Measurements from ENCODE around the gene CDK5R2. TPM values are rescaled to one million over a fixed set of nuclear protein-coding genes. Genes with fewer than 3 reads are reported as not detected.

Gene CDK5R2
- total and polyA plus RNA-seq, 12 donors: 0.09 TPM; not detected in 11

GRCh38 chr2:219009294-219009693 is 49.8 kb downstream of the CDK5R2 start:
- WGBS, 2 donors: 53 to 67% methylated on average over 2 of the region's 2 CpGs
- H3K36me3 ChIP-seq: no peaks in the 10 kb centered on the region
- DNase-seq (no peak), ATAC-seq (no peak)
- H3K27ac ChIP-seq: no peak overlapping the region
- peaks cover 0 to 75% (median 66%) of the 10 kb centered on the region in 7 donors for H3K27me3 ChIP-seq
- H3K4me1 ChIP-seq: no peaks in the 10 kb centered on the region
- TF ChIP-seq CTCF (IDR thresholded peaks at IDR 0.05): no peak
- H3K4me3 ChIP-seq: no peak overlapping the region
- intact Hi-C loops (cut with DNase I): no loop called here
- peaks cover 0 to 4% (median 0%) of the 10 kb centered on the region in 11 donors for H3K9me3 ChIP-seq

GRCh38 chr2:219010162-219010756 is 50.8 kb downstream of the CDK5R2 start:
- intact Hi-C loops (cut with DNase I): no loop called here
- Histone ChIP-seq H3K36me3 (no peaks in the 10 kb centered on the region), H3K27me3 (peaks cover 0 to 65% (median 57%) of the 10 kb centered on the region in 7 donors), H3K4me3 (no peak overlapping the region), H3K9me3 (peaks cover 0 to 4% (median 0%) of the 10 kb centered on the region in 11 donors), H3K27ac (no peak overlapping the region), H3K4me1 (no peaks in the 10 kb centered on the region)
- ATAC-seq: no peak
- DNase-seq: no peak
- TF ChIP-seq CTCF (IDR thresholded peaks at IDR 0.05): peak in 5 of 9 donors; percentile 10 to 32 (median 22)
- WGBS, 2 donors: 38 to 45% methylated on average over 6 of the region's 6 CpGs

GRCh38 chr2:219010873-219011272 is 51.4 kb downstream of the CDK5R2 start:
- no peak for ATAC-seq
- DNase-seq: no peak
- no peak overlapping the region for H3K27ac ChIP-seq
- no peaks in the 10 kb centered on the region for H3K4me1 ChIP-seq
- peaks cover 0 to 4% (median 0%) of the 10 kb centered on the region in 11 donors for H3K9me3 ChIP-seq
- 74 to 80% methylated on average over 5 of the region's 5 CpGs for WGBS, 2 donors
- TF ChIP-seq CTCF (IDR thresholded peaks at IDR 0.05): no peak
- H3K36me3 ChIP-seq: no peaks in the 10 kb centered on the region
- H3K4me3 ChIP-seq: no peak overlapping the region
- peaks cover 0 to 59% (median 50%) of the 10 kb centered on the region in 7 donors for H3K27me3 ChIP-seq
- intact Hi-C loops (cut with DNase I): no loop called here

Small RNA genes lying within 50 kb of the gene (microRNA-seq; reads per million reads assigned to microRNA genes)
- 28.7 to 472 reads per million in 2 donors for gene MIR375

Other genes starting within 250 kb of the CDK5R2 start
- 1 to 10 TPM; 4.3 to 8.2 (median 6.4) TPM for gene TTLL4, start 248.8 kb upstream of the CDK5R2 start, total RNA-seq
- 10 to 100 TPM in 1 of 2 donors, 1 to 10 TPM in 1; 7.3 to 10.3 TPM for gene TTLL4, start 248.8 kb upstream of the CDK5R2 start, polyA plus RNA-seq
- gene CYP27A1, start 177.5 kb upstream of the CDK5R2 start, total RNA-seq: 10 to 100 TPM in 2 of 10 donors, 1 to 10 TPM in 8; 3.7 to 12.8 (median 7.1) TPM
- 1 to 10 TPM; 8.9 to 9.1 TPM for gene CYP27A1, start 177.5 kb upstream of the CDK5R2 start, polyA plus RNA-seq
- gene PRKAG3, start 127.9 kb upstream of the CDK5R2 start, total RNA-seq: under 1 TPM in 3 of 10 donors, not detected in 7; 0.09 to 0.19 (median 0.15) TPM
- under 1 TPM in 1 of 2 donors, not detected in 1; 0.03 TPM for gene PRKAG3, start 127.9 kb upstream of the CDK5R2 start, polyA plus RNA-seq
- gene WNT6, start 99.9 kb upstream of the CDK5R2 start, total RNA-seq: 1 to 10 TPM in 3 of 10 donors, under 1 TPM in 7; 0.15 to 2.9 (median 0.67) TPM
- 1 to 10 TPM; 1.1 to 3.0 TPM for gene WNT6, start 99.9 kb upstream of the CDK5R2 start, polyA plus RNA-seq
- gene WNT10A, start 78.8 kb upstream of the CDK5R2 start, total RNA-seq: under 1 TPM in 2 of 10 donors, not detected in 8; 0.28 to 0.56 TPM
- gene WNT10A, start 78.8 kb upstream of the CDK5R2 start, polyA plus RNA-seq: under 1 TPM; 0.01 to 0.07 TPM
- gene FEV, start 25.5 kb downstream of the CDK5R2 start, total RNA-seq: not detected
- not detected for gene FEV, start 25.5 kb downstream of the CDK5R2 start, polyA plus RNA-seq
- gene CRYBA2, start 33.8 kb downstream of the CDK5R2 start, total RNA-seq: not detected
- gene CRYBA2, start 33.8 kb downstream of the CDK5R2 start, polyA plus RNA-seq: not detected
- not detected for gene CFAP65, start 81.8 kb downstream of the CDK5R2 start, total RNA-seq
- gene CFAP65, start 81.8 kb downstream of the CDK5R2 start, polyA plus RNA-seq: not detected
- under 1 TPM in 1 of 10 donors, not detected in 9; 0.16 TPM for gene IHH, start 101.3 kb downstream of the CDK5R2 start, total RNA-seq
- under 1 TPM in 1 of 2 donors, not detected in 1; 0.03 TPM for gene IHH, start 101.3 kb downstream of the CDK5R2 start, polyA plus RNA-seq
- 10 to 100 TPM in 1 of 10 donors, 1 to 10 TPM in 9; 4.7 to 12.0 (median 7.1) TPM for gene NHEJ1, start 201.1 kb downstream of the CDK5R2 start, total RNA-seq
- 1 to 10 TPM; 3.8 to 9.6 TPM for gene NHEJ1, start 201.1 kb downstream of the CDK5R2 start, polyA plus RNA-seq
- gene SLC23A3, start 210.4 kb downstream of the CDK5R2 start, total RNA-seq: 1 to 10 TPM in 2 of 10 donors, under 1 TPM in 8; 0.30 to 2.1 (median 0.47) TPM
- gene SLC23A3, start 210.4 kb downstream of the CDK5R2 start, polyA plus RNA-seq: 1 to 10 TPM in 1 of 2 donors, under 1 TPM in 1; 0.28 to 1.8 TPM
- gene CNPPD1, start 217.3 kb downstream of the CDK5R2 start, total RNA-seq: 10 to 100 TPM; 52.5 to 80.6 (median 63.6) TPM
- gene CNPPD1, start 217.3 kb downstream of the CDK5R2 start, polyA plus RNA-seq: 10 to 100 TPM; 35.5 to 84.7 TPM
- 10 to 100 TPM; 24.1 to 47.3 (median 30.6) TPM for gene RETREG2, start 218.6 kb downstream of the CDK5R2 start, total RNA-seq
- 10 to 100 TPM; 11.3 to 39.0 TPM for gene RETREG2, start 218.6 kb downstream of the CDK5R2 start, polyA plus RNA-seq
- gene ZFAND2B, start 247.1 kb downstream of the CDK5R2 start, total RNA-seq: 10 to 100 TPM; 11.5 to 19.2 (median 16.4) TPM
- gene ZFAND2B, start 247.1 kb downstream of the CDK5R2 start, polyA plus RNA-seq: 10 to 100 TPM; 22.1 to 40.8 TPM

Measured in heart right ventricle (tissue), 16 donors.